ENCODE data around the gene RASIP1. TPM values are rescaled to one million over a fixed set of nuclear protein-coding genes. Genes with fewer than 3 reads are reported as not detected.

Gene RASIP1
- total and polyA plus RNA-seq, 2 of the 8 experiments (the other 6 are each of a cell fraction or from before 2014, with no cell fraction given) = 9.3 to 11.4 TPM

DNA sequence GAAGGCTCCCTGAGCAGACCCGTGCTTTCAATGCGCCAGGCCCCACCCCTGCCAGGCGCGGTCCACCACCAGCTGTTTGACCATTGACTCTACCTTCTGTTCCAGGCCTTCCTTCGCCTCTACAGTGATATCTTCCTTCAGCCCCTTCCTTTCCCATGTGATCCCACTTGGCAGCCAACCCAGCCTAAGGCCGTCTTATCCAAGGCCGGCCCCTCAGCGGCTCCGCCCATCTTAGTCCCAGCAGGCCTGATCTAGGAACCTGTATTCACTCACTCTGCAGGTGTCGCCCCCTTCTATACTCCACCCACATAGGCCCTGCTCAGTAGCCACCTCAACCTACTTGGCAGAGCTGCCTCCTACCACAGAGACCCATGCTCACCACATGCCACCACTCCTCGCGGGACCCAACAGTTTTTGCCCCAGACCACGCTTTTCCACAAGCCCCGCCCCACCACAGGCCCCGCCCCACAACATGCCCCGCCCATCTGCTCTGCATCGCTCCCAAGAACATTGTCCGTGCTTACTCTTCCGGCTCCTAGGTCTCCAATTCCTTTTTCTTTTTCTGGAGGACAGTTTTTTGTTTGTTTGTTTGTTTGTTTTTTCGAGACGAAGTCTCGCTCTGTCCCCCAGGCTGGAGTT, 2.9 kb downstream of the RASIP1 start:
- POLR2A ChIA-PET (ENCODE audit: partially characterized antibody) = interaction anchor here (0.6 to 4.5 kb wide), 14 partner anchors 9 to 107 kb away, joined by 3 to 22 read pairs (median 4); partner anchors contain the start of genes CA11, FUT2, IZUMO1 and NTN5
- peaks cover 3 to 19% (median 12%) of the 10 kb centered on the region in 4 experiments; a peak in 6 of 7 replicates for H3K27me3 ChIP-seq (replicated peaks in 1 of 4; ENCODE audit: control insufficient read depth in 3 of 4, extremely low read depth in 1 of 4, insufficient read depth in 3 of 4, low read length in 3 of 4)
- H2BK12ac ChIP-seq (ENCODE audit: low read depth, low read length) = no peak overlapping the region; the same call in 1 of the 2 replicates
- no peak overlapping the region for H3K9ac ChIP-seq (replicated peaks in 1 of 4; ENCODE audit: extremely low read depth in 1 of 4, low read depth in 3 of 4, low read length in 3 of 4)
- no peak overlapping the region for H3K4ac ChIP-seq (replicated peaks; ENCODE audit: insufficient read length, low read depth, low read length)
- CTCF ChIA-PET (ENCODE audit: partially characterized antibody) = interaction anchor here (0.8 to 3.6 kb wide), 5 partner anchors 9 to 69 kb away, joined by 3 to 23 read pairs (median 10); no protein-coding TSS in a partner anchor
- FAIRE-seq (peak; percentile 77), DNase-seq (ENCODE audit: low read depth in 1 of 2, low spot score in 2 of 2) (no peak)
- no peak overlapping the region for H2BK120ac ChIP-seq (replicated peaks; ENCODE audit: low read depth, low read length)
- peak overlapping the region in 1 of 2 experiments; percentile 75; a peak in 3 of 4 replicates for H3K4me2 ChIP-seq (ENCODE audit: insufficient read depth in 1 of 2, low read depth in 2 of 2, low read length in 2 of 2)
- no peak overlapping the region for H3K27ac ChIP-seq (ENCODE audit: low read depth, low read length)
- no peak overlapping the region for H2AFZ ChIP-seq (ENCODE audit: low read length)
- 0 out of 2 replicates have a peak overlapping the region, but pooled peaks have one; percentile 13 for H3K18ac ChIP-seq (ENCODE audit: extremely low read depth, low read length)
- no peaks in the 10 kb centered on the region for H4K20me1 ChIP-seq (replicated peaks in 1 of 2; ENCODE audit: control insufficient read depth in 1 of 2, insufficient read depth in 2 of 2, low read length in 2 of 2)
- TF ChIP-seq TBP (IDR thresholded peaks at IDR 0.05; ENCODE audit: low read depth, low read length) (peak; percentile 30; the same call in 1 of the 2 replicates), TAF1 (IDR thresholded peaks at IDR 0.05; ENCODE audit: low read depth, low read length) (peak; percentile 52; the same call in 1 of the 2 replicates), USF2 (IDR thresholded peaks at IDR 0.05; ENCODE audit: low read length) (peak; percentile 33; the same call in 1 of the 2 replicates), SP1 (IDR thresholded peaks at IDR 0.05; ENCODE audit: low read depth, low read length) (peak; percentile 56; the same call in 1 of the 2 replicates), GABPA (IDR thresholded peaks at IDR 0.05; ENCODE audit: borderline replicate concordance, insufficient read depth, low read length) (no peak)
- H3K9me3 ChIP-seq (ENCODE audit: insufficient read depth in 2 of 2, low read depth in 1 of 2, low read length in 1 of 2) = no peaks in the 10 kb centered on the region
- H2BK20ac ChIP-seq (ENCODE audit: low read length) = no peak overlapping the region
- 60% methylated on average over 19 of the region's 22 CpGs; no CpG with 5 or more reads in 1 of the 2 experiments for WGBS, 2 experiments (ENCODE audit: extremely low coverage in 1 of 2, insufficient coverage in 1 of 2, insufficient read length in 1 of 2, insufficient replicate concordance in 2 of 2, low coverage in 1 of 2, low lambda C conversion rate in 2 of 2, missing lambda C conversion rate in 1 of 2)
- no peak overlapping the region for H4K8ac ChIP-seq (ENCODE audit: extremely low read depth, insufficient read depth, low read length)
- no peak overlapping the region for H2BK5ac ChIP-seq (ENCODE audit: low read depth, low read length)
- H3K4me1 ChIP-seq (replicated peaks in 1 of 4; ENCODE audit: control insufficient read depth in 3 of 4, insufficient read depth in 4 of 4, low read length in 3 of 4) = peaks cover 5 to 26% (median 22%) of the 10 kb centered on the region in 4 experiments
- no peaks in the 10 kb centered on the region for H3K79me1 ChIP-seq (ENCODE audit: low read depth, low read length)
- H3K14ac ChIP-seq (ENCODE audit: insufficient read length) = no peak overlapping the region
- no peak overlapping the region for H2BK15ac ChIP-seq (ENCODE audit: low read length)
- H3K56ac ChIP-seq (replicated peaks; ENCODE audit: insufficient read length, low read depth, low read length) = no peak overlapping the region
- no peaks in the 10 kb centered on the region for H3K36me3 ChIP-seq (ENCODE audit: control insufficient read depth in 2 of 4, insufficient read depth in 4 of 4, low read length in 3 of 4)
- peak overlapping the region in 1 of 4 experiments; percentile 12; a peak in 1 of 8 replicates for H3K4me3 ChIP-seq (ENCODE audit: extremely low read depth in 1 of 4, insufficient read depth in 2 of 4, low read depth in 3 of 4, low read length in 4 of 4)
- H3K23ac ChIP-seq (ENCODE audit: insufficient read length) = no peak overlapping the region
- no peaks in the 10 kb centered on the region for H3K79me2 ChIP-seq (ENCODE audit: control insufficient read depth in 1 of 2, insufficient read depth in 2 of 2, low read length in 2 of 2)
- no peak overlapping the region for H4K91ac ChIP-seq (replicated peaks; ENCODE audit: insufficient read length, low read length)
- H3K23me2 ChIP-seq (ENCODE audit: low read depth, low read length) = peaks cover 10% of the 10 kb centered on the region; the same call in 1 of the 2 replicates
- no peak overlapping the region for H4K5ac ChIP-seq (ENCODE audit: insufficient read length, low read depth, low read length)
- H2AK5ac ChIP-seq (ENCODE audit: low read depth, low read length) = no peak overlapping the region

Measured in H1 (cell line).